Gastrocnemius medialis (tissue), 4 donors: ENCODE measurements around the gene TAOK1.

Experiments used
- POLR2A ChIP-seq, 2 donors: fragments of 450-650 bp; IDR thresholded peaks; one replicate each; pipeline ENCODE4 v1.6.1; 2017; ENCODE audit warnings: antibody characterized with exemption in 2 of 2, mild to moderate bottlenecking in 2 of 2, moderate library complexity in 2 of 2
- TF ChIP-seq, protein P1 (sequence below), 5 experiments: fragments of 450-650 bp in 3 of 5; fragments of 200-600 bp in 2 of 5; sonication (generic) in 2 of 5; IDR thresholded peaks in 4 of 5; conservative IDR thresholded peaks in 1 of 5; 1 replicate in 4 of 5; 2 replicates in 1 of 5; pipeline ENCODE4 v1.5.1; 2016 to 2019; ENCODE audit warnings: antibody characterized with exemption in 5 of 5, mild to moderate bottlenecking in 3 of 5, moderate library complexity in 3 of 5

DNA sequence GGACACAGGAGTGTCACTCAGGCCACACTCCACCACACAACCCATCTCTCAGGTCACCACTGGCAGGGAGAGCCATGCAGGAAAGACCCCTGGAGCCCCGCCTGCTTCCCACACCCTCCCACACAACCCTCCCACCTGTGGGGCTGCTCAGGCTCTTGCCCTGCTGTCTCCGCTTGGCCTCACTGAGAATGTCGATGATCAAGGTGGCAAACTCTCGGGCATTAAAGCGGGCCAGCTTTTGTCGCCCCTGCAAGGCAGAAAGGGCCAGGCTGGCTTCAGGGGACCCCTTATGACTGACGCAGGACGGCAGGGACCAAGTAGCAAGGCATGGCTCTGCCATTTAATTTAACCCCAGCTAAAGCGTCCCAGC, 186.8 kb downstream of the TAOK1 start:
- TF ChIP-seq POLR2A (IDR thresholded peaks at IDR 0.05): no peak
- TF ChIP-seq, protein P1, sequence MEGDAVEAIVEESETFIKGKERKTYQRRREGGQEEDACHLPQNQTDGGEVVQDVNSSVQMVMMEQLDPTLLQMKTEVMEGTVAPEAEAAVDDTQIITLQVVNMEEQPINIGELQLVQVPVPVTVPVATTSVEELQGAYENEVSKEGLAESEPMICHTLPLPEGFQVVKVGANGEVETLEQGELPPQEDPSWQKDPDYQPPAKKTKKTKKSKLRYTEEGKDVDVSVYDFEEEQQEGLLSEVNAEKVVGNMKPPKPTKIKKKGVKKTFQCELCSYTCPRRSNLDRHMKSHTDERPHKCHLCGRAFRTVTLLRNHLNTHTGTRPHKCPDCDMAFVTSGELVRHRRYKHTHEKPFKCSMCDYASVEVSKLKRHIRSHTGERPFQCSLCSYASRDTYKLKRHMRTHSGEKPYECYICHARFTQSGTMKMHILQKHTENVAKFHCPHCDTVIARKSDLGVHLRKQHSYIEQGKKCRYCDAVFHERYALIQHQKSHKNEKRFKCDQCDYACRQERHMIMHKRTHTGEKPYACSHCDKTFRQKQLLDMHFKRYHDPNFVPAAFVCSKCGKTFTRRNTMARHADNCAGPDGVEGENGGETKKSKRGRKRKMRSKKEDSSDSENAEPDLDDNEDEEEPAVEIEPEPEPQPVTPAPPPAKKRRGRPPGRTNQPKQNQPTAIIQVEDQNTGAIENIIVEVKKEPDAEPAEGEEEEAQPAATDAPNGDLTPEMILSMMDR (IDR thresholded peaks at IDR 0.05 in 4 of 5, conservative IDR thresholded peaks at IDR 0.05 in 1 of 5): no peak
